Smooth muscle cell (in vitro differentiated cells): ENCODE results near the gene SAMD14. TPM values are rescaled to one million over a fixed set of nuclear protein-coding genes. Genes with fewer than 3 reads are reported as not detected.

ENCODE experiments used
- DNase-seq: peaks from one replicate; lab custom pipeline; 2025; ENCODE audit not compliant: unreplicated experiment; lab: John Stamatoyannopoulos, UW
- H2AFZ ChIP-seq: fragments of 200-600 bp; sonication (generic); 2 replicates; pipeline ENCODE4 v1.6.0; 2016; ENCODE audit warnings: antibody characterized with exemption, low read depth, mild to moderate bottlenecking
- H3F3A ChIP-seq: fragments of 200-600 bp; sonication (generic); 2 replicates; pipeline ENCODE4 v1.6.0; 2017; ENCODE audit warnings: antibody characterized with exemption, low read depth
- H3K27ac ChIP-seq: fragments of 200-600 bp; sonication (generic); 2 replicates; pipeline ENCODE4 v1.5.1; 2016; ENCODE audit warnings: low read depth, mild to moderate bottlenecking
- H3K27me3 ChIP-seq: fragments of 200-600 bp; sonication (generic); 2 replicates; pipeline ENCODE4 v1.6.1; 2016; ENCODE audit warnings: low read depth, mild to moderate bottlenecking
- H3K36me3 ChIP-seq: fragments of 200-600 bp; sonication (generic); 2 replicates; pipeline ENCODE4 v1.5.1; 2016; ENCODE audit warnings: low read depth
- H3K4me1 ChIP-seq: fragments of 200-600 bp; sonication (generic); 2 replicates; pipeline ENCODE4 v1.5.1; 2016; ENCODE audit warnings: low read depth
- H3K4me2 ChIP-seq: fragments of 200-600 bp; sonication (generic); 2 replicates; pipeline ENCODE4 v1.6.0; 2016; ENCODE audit warnings: mild to moderate bottlenecking
- H3K4me3 ChIP-seq: fragments of 200-600 bp; sonication (generic); 2 replicates; pipeline ENCODE4 v1.5.1; 2016; ENCODE audit warnings: mild to moderate bottlenecking
- H3K79me2 ChIP-seq: fragments of 200-600 bp; sonication (generic); 2 replicates; pipeline ENCODE4 v1.6.0; 2016; ENCODE audit warnings: low read depth, mild to moderate bottlenecking
- H3K9ac ChIP-seq: fragments of 200-600 bp; sonication (generic); 2 replicates; pipeline ENCODE4 v1.6.0; 2016; ENCODE audit warnings: low read depth
- H3K9me3 ChIP-seq: fragments of 200-600 bp; sonication (generic); replicated peaks from 2 replicates; pipeline ENCODE4 v1.5.1; 2016; ENCODE audit warnings: low read depth
- H4K20me1 ChIP-seq: fragments of 200-600 bp; sonication (generic); 2 replicates; pipeline ENCODE4 v1.6.0; 2016; ENCODE audit warnings: low read depth
- WGBS: methylation state at CpG from one replicate; pipeline ENCODE4 v1.1.7; 2016; ENCODE audit warnings: low lambda C conversion rate; 5-methylcytosine and 5-hydroxymethylcytosine counted together
- polyA plus RNA-seq: library from polyadenylated mRNA; unstranded; fragments of >200 nt; fragmentation: Nextera tagmentation; extraction: Ambion mirVana; gene quantifications from 2 replicates; pipeline ENCODE4 v1.2.1, GENCODE V29; 2016
- total RNA-seq: library from RNA; depleted of rRNA; stranded (reverse); fragments of >200 nt; gene quantifications from 2 replicates; pipeline ENCODE4 v1.2.3, GENCODE V29; 2014
- TF ChIP-seq, protein P1 (sequence below): fragments of 200-600 bp; sonication (generic); IDR thresholded peaks from 2 replicates; pipeline ENCODE4 v1.5.1; 2017; ENCODE audit warnings: borderline replicate concordance, mild to moderate bottlenecking, antibody characterized with exemption; ENCODE audit not compliant: insufficient read depth, poor library complexity, severe bottlenecking

The SAMD14 gene
- total and polyA plus RNA-seq, 2 experiments from 2014 or later: 13.7 to 39.1 TPM

DNA sequence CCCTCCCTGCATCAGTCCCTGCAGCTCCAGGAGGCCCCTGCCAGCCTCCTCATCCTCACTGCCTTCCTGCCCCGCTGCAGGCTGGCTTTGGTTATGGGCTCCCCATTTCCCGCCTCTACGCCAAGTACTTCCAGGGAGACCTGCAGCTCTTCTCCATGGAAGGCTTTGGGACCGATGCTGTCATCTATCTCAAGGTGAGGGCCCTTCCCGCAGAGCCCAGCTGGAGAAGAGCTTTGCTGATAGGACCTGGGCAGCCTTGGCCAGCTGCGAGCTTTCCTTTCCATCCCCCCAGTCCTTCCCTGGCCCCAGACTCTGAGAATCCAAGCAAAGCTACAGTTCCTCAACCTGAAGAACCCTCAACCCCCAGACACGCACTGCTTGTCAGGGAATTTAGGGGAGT lies 20.8 kb downstream of the SAMD14 start:
- no peak overlapping the region for H2AFZ ChIP-seq
- H3K27ac ChIP-seq: no peak overlapping the region
- no peaks in the 10 kb centered on the region for H3K79me2 ChIP-seq
- H3K36me3 ChIP-seq: no peaks in the 10 kb centered on the region
- 92% methylated on average over 7 of the region's 7 CpGs for WGBS
- no peak overlapping the region for H3K4me3 ChIP-seq
- TF ChIP-seq, protein P1, sequence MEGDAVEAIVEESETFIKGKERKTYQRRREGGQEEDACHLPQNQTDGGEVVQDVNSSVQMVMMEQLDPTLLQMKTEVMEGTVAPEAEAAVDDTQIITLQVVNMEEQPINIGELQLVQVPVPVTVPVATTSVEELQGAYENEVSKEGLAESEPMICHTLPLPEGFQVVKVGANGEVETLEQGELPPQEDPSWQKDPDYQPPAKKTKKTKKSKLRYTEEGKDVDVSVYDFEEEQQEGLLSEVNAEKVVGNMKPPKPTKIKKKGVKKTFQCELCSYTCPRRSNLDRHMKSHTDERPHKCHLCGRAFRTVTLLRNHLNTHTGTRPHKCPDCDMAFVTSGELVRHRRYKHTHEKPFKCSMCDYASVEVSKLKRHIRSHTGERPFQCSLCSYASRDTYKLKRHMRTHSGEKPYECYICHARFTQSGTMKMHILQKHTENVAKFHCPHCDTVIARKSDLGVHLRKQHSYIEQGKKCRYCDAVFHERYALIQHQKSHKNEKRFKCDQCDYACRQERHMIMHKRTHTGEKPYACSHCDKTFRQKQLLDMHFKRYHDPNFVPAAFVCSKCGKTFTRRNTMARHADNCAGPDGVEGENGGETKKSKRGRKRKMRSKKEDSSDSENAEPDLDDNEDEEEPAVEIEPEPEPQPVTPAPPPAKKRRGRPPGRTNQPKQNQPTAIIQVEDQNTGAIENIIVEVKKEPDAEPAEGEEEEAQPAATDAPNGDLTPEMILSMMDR: no peak
- H4K20me1 ChIP-seq: no peaks in the 10 kb centered on the region
- no peaks in the 10 kb centered on the region for H3K27me3 ChIP-seq
- no peak overlapping the region for H3K9ac ChIP-seq
- H3K4me1 ChIP-seq: peaks cover 7% of the 10 kb centered on the region
- no peak for DNase-seq
- no peaks in the 10 kb centered on the region for H3K9me3 ChIP-seq
- H3F3A ChIP-seq: no peaks in the 10 kb centered on the region
- H3K4me2 ChIP-seq: no peak overlapping the region

DNA sequence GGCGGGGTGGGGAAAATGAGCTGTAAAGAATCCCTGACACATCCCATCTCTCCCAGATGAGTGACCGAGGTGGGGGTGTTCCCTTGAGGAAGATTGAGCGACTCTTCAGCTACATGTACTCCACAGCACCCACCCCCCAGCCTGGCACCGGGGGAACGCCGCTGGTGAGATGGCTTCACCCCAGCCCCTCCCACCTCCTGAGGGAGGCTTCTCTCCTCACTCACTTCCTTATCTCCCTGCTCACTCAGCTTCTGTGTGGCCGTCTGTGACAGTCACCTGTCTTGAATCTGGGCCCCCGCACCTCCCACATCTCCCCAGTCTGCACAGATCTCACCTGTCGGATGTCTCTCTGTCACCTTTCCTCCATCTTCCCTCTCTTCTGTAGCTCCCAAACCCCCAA lies 21.4 kb downstream of the SAMD14 start:
- Histone ChIP-seq H3K36me3 (no peaks in the 10 kb centered on the region), H3K27me3 (no peaks in the 10 kb centered on the region), H3K4me2 (no peak overlapping the region), H3K9me3 (no peaks in the 10 kb centered on the region), H3K4me1 (peaks cover 7% of the 10 kb centered on the region), H3K27ac (no peak overlapping the region), H4K20me1 (no peaks in the 10 kb centered on the region), H2AFZ (no peak overlapping the region), H3K9ac (no peak overlapping the region), H3F3A (no peaks in the 10 kb centered on the region), H3K4me3 (no peak overlapping the region), H3K79me2 (no peaks in the 10 kb centered on the region)
- 87% methylated on average over 9 of the region's 9 CpGs for WGBS
- no peak for DNase-seq
- TF ChIP-seq, protein P1: no peak

DNA sequence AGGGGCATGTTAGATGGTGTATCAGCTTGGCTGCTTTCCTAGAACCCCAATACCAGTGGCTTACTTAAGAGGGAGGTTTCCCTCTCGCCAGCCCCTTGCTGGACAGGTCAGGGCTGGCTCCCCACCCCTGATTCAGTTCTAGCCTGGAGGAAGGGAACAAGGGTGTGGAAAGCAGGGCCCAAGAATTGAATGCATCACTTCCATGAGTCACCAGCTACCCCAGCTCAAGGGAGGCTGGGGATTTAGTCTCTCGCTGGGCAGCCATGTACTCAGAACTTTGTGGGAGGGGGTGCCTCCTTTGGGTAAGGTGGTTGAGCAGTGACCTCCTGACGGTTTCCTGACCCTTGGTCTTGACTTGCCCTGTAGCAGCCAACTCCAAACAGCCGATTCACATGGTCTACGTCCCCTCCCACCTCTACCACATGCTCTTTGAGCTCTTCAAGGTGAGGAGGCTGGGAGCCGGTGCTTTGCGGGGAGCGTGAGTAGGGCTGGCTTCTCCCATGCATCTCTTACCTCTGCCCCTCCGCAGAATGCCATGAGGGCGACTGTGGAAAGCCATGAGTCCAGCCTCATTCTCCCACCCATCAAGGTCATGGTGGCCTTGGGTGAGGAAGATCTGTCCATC lies 22.1 kb downstream of the SAMD14 start:
- no peak overlapping the region for H3K4me2 ChIP-seq
- no peaks in the 10 kb centered on the region for H3F3A ChIP-seq
- H3K4me1 ChIP-seq: peaks cover 7% of the 10 kb centered on the region
- peak overlapping the region; percentile 27 for H3K27ac ChIP-seq
- H2AFZ ChIP-seq: no peak overlapping the region
- TF ChIP-seq, protein P1: no peak
- no peak for DNase-seq
- H3K4me3 ChIP-seq: no peak overlapping the region
- no peaks in the 10 kb centered on the region for H4K20me1 ChIP-seq
- H3K9ac ChIP-seq: no peak overlapping the region
- no peaks in the 10 kb centered on the region for H3K79me2 ChIP-seq
- no peaks in the 10 kb centered on the region for H3K9me3 ChIP-seq
- WGBS: 84% methylated on average over 10 of the region's 10 CpGs
- no peaks in the 10 kb centered on the region for H3K36me3 ChIP-seq
- no peaks in the 10 kb centered on the region for H3K27me3 ChIP-seq
